Peyer's patch (tissue), 4 donors: ENCODE measurements around the gene NECAB2.

ENCODE experiments used
- POLR2A ChIP-seq, 2 donors: fragments of 450-650 bp; IDR thresholded peaks; one replicate each; pipeline ENCODE4 v1.5.1; 2017; ENCODE audit warnings: antibody characterized with exemption in 2 of 2, mild to moderate bottlenecking in 2 of 2, moderate library complexity in 2 of 2
- TF ChIP-seq, protein P1 (sequence below), 6 experiments: fragments of 450-650 bp in 4 of 6; fragments of 200-600 bp in 2 of 6; sonication (generic) in 1 of 6; IDR thresholded peaks; one replicate each; pipeline ENCODE4 v1.5.1; 2017 to 2019; ENCODE audit warnings: antibody characterized with exemption in 6 of 6, mild to moderate bottlenecking in 3 of 6, moderate library complexity in 1 of 6

DNA sequence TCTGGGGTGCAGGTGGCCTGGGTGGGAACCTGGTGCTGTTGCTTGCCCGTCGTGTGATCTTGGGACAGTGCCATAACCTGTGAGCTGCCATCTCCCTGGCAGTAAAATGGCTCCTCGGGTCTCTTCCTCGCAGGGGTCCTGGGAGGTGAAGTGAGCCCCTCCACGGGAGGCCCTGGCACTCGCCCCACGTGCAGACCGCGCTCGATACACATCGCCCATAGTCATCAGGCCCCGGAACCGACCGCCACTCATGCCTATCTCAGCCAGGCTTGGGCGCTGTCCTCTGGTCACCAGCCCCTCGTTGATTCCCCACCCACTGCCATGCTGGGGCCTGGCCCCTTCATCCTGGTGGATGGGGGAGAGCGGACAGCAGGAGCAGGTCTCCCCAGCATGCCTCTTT lies 36.5 kb upstream of the NECAB2 start:
- TF ChIP-seq, protein P1, sequence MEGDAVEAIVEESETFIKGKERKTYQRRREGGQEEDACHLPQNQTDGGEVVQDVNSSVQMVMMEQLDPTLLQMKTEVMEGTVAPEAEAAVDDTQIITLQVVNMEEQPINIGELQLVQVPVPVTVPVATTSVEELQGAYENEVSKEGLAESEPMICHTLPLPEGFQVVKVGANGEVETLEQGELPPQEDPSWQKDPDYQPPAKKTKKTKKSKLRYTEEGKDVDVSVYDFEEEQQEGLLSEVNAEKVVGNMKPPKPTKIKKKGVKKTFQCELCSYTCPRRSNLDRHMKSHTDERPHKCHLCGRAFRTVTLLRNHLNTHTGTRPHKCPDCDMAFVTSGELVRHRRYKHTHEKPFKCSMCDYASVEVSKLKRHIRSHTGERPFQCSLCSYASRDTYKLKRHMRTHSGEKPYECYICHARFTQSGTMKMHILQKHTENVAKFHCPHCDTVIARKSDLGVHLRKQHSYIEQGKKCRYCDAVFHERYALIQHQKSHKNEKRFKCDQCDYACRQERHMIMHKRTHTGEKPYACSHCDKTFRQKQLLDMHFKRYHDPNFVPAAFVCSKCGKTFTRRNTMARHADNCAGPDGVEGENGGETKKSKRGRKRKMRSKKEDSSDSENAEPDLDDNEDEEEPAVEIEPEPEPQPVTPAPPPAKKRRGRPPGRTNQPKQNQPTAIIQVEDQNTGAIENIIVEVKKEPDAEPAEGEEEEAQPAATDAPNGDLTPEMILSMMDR (IDR thresholded peaks at IDR 0.05): no peak
- TF ChIP-seq POLR2A (IDR thresholded peaks at IDR 0.05): no peak
